Activated B cell treated with CpG ODN at 0.5 μM for 24 hours (primary cell): Measurements from ENCODE around the gene ATP2A1. TPM values are rescaled to one million over a fixed set of nuclear protein-coding genes. Genes with fewer than 3 reads are reported as not detected.

Source experiments
- ATAC-seq: fragments of 200-7000 bp; cut with Tn5 transposase; one replicate; pipeline ENCODE4 v1.10.0; 2021; ENCODE audit warnings: low read depth, mild to moderate bottlenecking, moderate library complexity
- CTCF ChIA-PET: fragments of 350-600 bp; sonication (Branson Sonifier 250); formaldehyde crosslinking; loops from one replicate; lab custom pipeline; 2021; ENCODE audit warnings: antibody characterized with exemption; lab: Charles Lee
- POLR2A ChIA-PET: fragments of 350-600 bp; sonication (Branson Sonifier 250); formaldehyde crosslinking; loops from one replicate; lab custom pipeline; 2021; ENCODE audit warnings: antibody characterized with exemption; lab: Charles Lee
- DNase-seq: peaks from one replicate; pipeline ENCODE4 v3.0.0; 2022
- H3K27ac Mint-ChIP-seq: one replicate; pipeline ENCODE4 v1.8.0; 2020; ENCODE audit warnings: mixed read lengths
- H3K27me3 Mint-ChIP-seq: one replicate; pipeline ENCODE4 v1.8.0; 2021; ENCODE audit warnings: mixed read lengths
- H3K36me3 Mint-ChIP-seq: one replicate; pipeline ENCODE4 v1.8.0; 2021; ENCODE audit warnings: low read depth, mixed read lengths
- H3K4me1 Mint-ChIP-seq: one replicate; pipeline ENCODE4 v1.8.0; 2021; ENCODE audit warnings: mixed read lengths
- H3K4me3 Mint-ChIP-seq: one replicate; pipeline ENCODE4 v1.8.0; 2020; ENCODE audit warnings: mild to moderate bottlenecking, mixed read lengths
- H3K9me3 Mint-ChIP-seq: one replicate; pipeline ENCODE4 v1.8.0; 2020; ENCODE audit warnings: mixed read lengths
- CTCF ChIP-seq: fragments of 200-600 bp; IDR thresholded peaks from one replicate; pipeline ENCODE4 v1.8.0; 2022; ENCODE audit warnings: antibody characterized with exemption, mild to moderate bottlenecking
- intact Hi-C: fragments of 100-400 bp; cut with micrococcal nuclease; formaldehyde crosslinking; loops from one replicate; pipeline ENCODE4 v1.15.1; 2024
- total RNA-seq: library from RNA; stranded (reverse); gene quantifications from 2 replicates; pipeline ENCODE4 v1.2.3, GENCODE V29; 2022

Gene ATP2A1
- total RNA-seq, 1 donor from 2014 or later = 1.0 TPM

GRCh38 chr16:28834873-28835863 is 43.1 kb upstream of the ATP2A1 start:
- no peak for DNase-seq
- no peak for ATAC-seq
- Mint-ChIP-seq H3K4me1 (peaks cover 7% of the 10 kb centered on the region), H3K4me3 (no peak overlapping the region), H3K27ac (no peak overlapping the region), H3K9me3 (no peaks in the 10 kb centered on the region), H3K27me3 (no peaks in the 10 kb centered on the region), H3K36me3 (peaks cover 87% of the 10 kb centered on the region)
- no peak for TF ChIP-seq CTCF
- CTCF ChIA-PET = interaction anchor here (1.3 kb wide), 1 partner anchor 110 kb away, joined by 4 read pairs; no protein-coding TSS in a partner anchor
- intact Hi-C loops = no loop called here
- POLR2A ChIA-PET = interaction anchor here (1.1 to 1.2 kb wide), 2 partner anchors 8 to 110 kb away, joined by 3 read pairs; no protein-coding TSS in a partner anchor

- Mint-ChIP-seq H3K27me3 (no peaks in the 10 kb centered on the region), H3K36me3 (peaks cover 80% of the 10 kb centered on the region), H3K4me3 (no peak overlapping the region), H3K9me3 (no peaks in the 10 kb centered on the region), H3K4me1 (peaks cover 7% of the 10 kb centered on the region), H3K27ac (peak overlapping the region; percentile 24)
- DNase-seq (no peak), ATAC-seq (no peak)
- TF ChIP-seq CTCF = no peak
- intact Hi-C loops = no loop called here
- ChIA-PET CTCF (interaction anchor here (1.3 kb wide), 1 partner anchor 109 kb away, joined by 4 read pairs; no protein-coding TSS in a partner anchor), POLR2A (interaction anchor here (0.6 to 1.8 kb wide), 4 partner anchors 10 to 109 kb away, joined by 3 to 10 read pairs (median 4); partner anchors contain the start of genes ATXN2L and TUFM)
These were observed 42.2 kb upstream of the ATP2A1 start for GRCh38 chr16:28835864-28836760.

- no peaks in the 10 kb centered on the region for H3K9me3 Mint-ChIP-seq
- no peak for ATAC-seq
- peak overlapping the region; percentile 24 for H3K27ac Mint-ChIP-seq
- intact Hi-C loops = no loop called here
- POLR2A ChIA-PET = interaction anchor here (0.5 to 1.8 kb wide), 6 partner anchors 9 to 219 kb away, joined by 3 to 10 read pairs (median 4); partner anchors contain the start of genes ATXN2L and TUFM
- CTCF ChIA-PET = interaction anchor here (1.3 kb wide), 1 partner anchor 108 kb away, joined by 4 read pairs; no protein-coding TSS in a partner anchor
- no peak for TF ChIP-seq CTCF
- peaks cover 80% of the 10 kb centered on the region for H3K36me3 Mint-ChIP-seq
- H3K27me3 Mint-ChIP-seq = no peaks in the 10 kb centered on the region
- peaks cover 7% of the 10 kb centered on the region for H3K4me1 Mint-ChIP-seq
- no peak for DNase-seq
- no peak overlapping the region for H3K4me3 Mint-ChIP-seq
These were observed 41.6 kb upstream of the ATP2A1 start for GRCh38 chr16:28836761-28837064.

- no peak for TF ChIP-seq CTCF
- H3K4me3 Mint-ChIP-seq = no peak overlapping the region
- DNase-seq (no peak), ATAC-seq (no peak)
- intact Hi-C loops = no loop called here
- no peaks in the 10 kb centered on the region for H3K9me3 Mint-ChIP-seq
- CTCF ChIA-PET = no interaction called here
- no peaks in the 10 kb centered on the region for H3K27me3 Mint-ChIP-seq
- POLR2A ChIA-PET = interaction anchor here (0.7 to 1.8 kb wide), 6 partner anchors 8 to 136 kb away, joined by 4 to 10 read pairs (median 6); partner anchors contain the start of genes ATXN2L and TUFM
- H3K4me1 Mint-ChIP-seq = peaks cover 7% of the 10 kb centered on the region
- H3K36me3 Mint-ChIP-seq = peaks cover 80% of the 10 kb centered on the region
- peak overlapping the region; percentile 19 for H3K27ac Mint-ChIP-seq
These were observed 40.4 kb upstream of the ATP2A1 start for GRCh38 chr16:28837672-28838557.
